ENCODE results near the gene CNOT6L. TPM values are rescaled to one million over a fixed set of nuclear protein-coding genes. Genes with fewer than 3 reads are reported as not detected.
"Not testable (repeated sequence)": the region's sequence is repeated elsewhere in the genome, so short reads cannot be mapped to it uniquely, and the experiment has no call there.

Gene CNOT6L
- polyA plus RNA-seq, 3 donors = 4.2 to 6.6 (median 5.5) TPM

- no peak overlapping the region for H3K27ac ChIP-seq (ENCODE audit: low read depth, low read length)
- 53 to 82% (median 57%) methylated on average over 4 of the region's 4 CpGs for WGBS, 3 donors
Measured at GRCh38 chr4:77734928-77735327, 84.2 kb downstream of the CNOT6L start.

GRCh38 chr4:77731656-77732055 lies 87.5 kb downstream of the CNOT6L start:
- H3K27ac ChIP-seq (ENCODE audit: low read depth, low read length) = no peak overlapping the region
- 48 to 92% (median 64%) methylated on average over 1 of the region's 1 CpG for whole genome bisulfite sequencing, 3 donors

GRCh38 chr4:77728420-77728819 lies 90.7 kb downstream of the CNOT6L start:
- WGBS, 3 donors = 96 to 100% (median 100%) methylated on average over 1 of the region's 1 CpG
- H3K27ac ChIP-seq (ENCODE audit: low read depth, low read length) = no peak overlapping the region

- H3K27ac ChIP-seq (ENCODE audit: low read depth, low read length) = no peak overlapping the region
Measured at GRCh38 chr4:77721073-77721472, 98.1 kb downstream of the CNOT6L start.

GRCh38 chr4:77718500-77718899 lies 100.7 kb downstream of the CNOT6L start:
- H3K27ac ChIP-seq (ENCODE audit: low read depth, low read length) = not testable (repeated sequence)
- 57 to 74% (median 58%) methylated on average over 2 of the region's 3 CpGs for WGBS, 3 donors

- 94 to 97% (median 95%) methylated on average over 3 of the region's 3 CpGs for WGBS, 3 donors
- H3K27ac ChIP-seq (ENCODE audit: low read depth, low read length) = no peak overlapping the region
Measured at GRCh38 chr4:77715414-77716290, 103.5 kb downstream of the CNOT6L start.

GRCh38 chr4:77714514-77714913 lies 104.7 kb downstream of the CNOT6L start:
- WGBS, 3 donors = 46 to 88% (median 86%) methylated on average over 2 of the region's 2 CpGs

GRCh38 chr4:77713884-77714283 lies 105.3 kb downstream of the CNOT6L start:
- WGBS, 3 donors = 38 to 95% (median 89%) methylated on average over 1 of the region's 1 CpG
- no peak overlapping the region for H3K27ac ChIP-seq (ENCODE audit: low read depth, low read length)

More at GRCh38 chr4:77714514-77714913, 104.7 kb downstream of the CNOT6L start:
- no peak overlapping the region for H3K27ac ChIP-seq (ENCODE audit: low read depth, low read length)

- H3K27ac ChIP-seq (ENCODE audit: low read depth, low read length) = no peak overlapping the region
- 97 to 100% (median 97%) methylated on average over 1 of the region's 1 CpG for WGBS, 3 donors
Measured at GRCh38 chr4:77712675-77713074, 106.5 kb downstream of the CNOT6L start.

- H3K27ac ChIP-seq (ENCODE audit: low read depth, low read length) = no peak overlapping the region
- WGBS, 3 donors = 35 to 80% (median 67%) methylated on average over 1 of the region's 1 CpG
Measured at GRCh38 chr4:77711469-77711868, 107.7 kb downstream of the CNOT6L start.

- no peak overlapping the region for H3K27ac ChIP-seq (ENCODE audit: low read depth, low read length)
- 72 to 98% (median 96%) methylated on average over 1 of the region's 1 CpG for WGBS, 3 donors
Measured at GRCh38 chr4:77710684-77711083, 108.5 kb downstream of the CNOT6L start.

GRCh38 chr4:77710059-77710458 lies 109.1 kb downstream of the CNOT6L start:
- no peak overlapping the region for H3K27ac ChIP-seq (ENCODE audit: low read depth, low read length)
- WGBS, 3 donors = 72 to 86% (median 85%) methylated on average over 1 of the region's 1 CpG

- WGBS, 3 donors = 68 to 76% (median 76%) methylated on average over 4 of the region's 4 CpGs
- H3K27ac ChIP-seq (ENCODE audit: low read depth, low read length) = no peak overlapping the region
Measured at GRCh38 chr4:77706717-77707116, 112.5 kb downstream of the CNOT6L start.

GRCh38 chr4:77703666-77704065 lies 115.5 kb downstream of the CNOT6L start:
- no peak overlapping the region for H3K27ac ChIP-seq (ENCODE audit: low read depth, low read length)
- 67 to 81% (median 80%) methylated on average over 1 of the region's 1 CpG for WGBS, 3 donors

- WGBS, 3 donors = 78 to 85% (median 81%) methylated on average over 2 of the region's 2 CpGs
- no peak overlapping the region for H3K27ac ChIP-seq (ENCODE audit: low read depth, low read length)
Measured at GRCh38 chr4:77701121-77701520, 118.0 kb downstream of the CNOT6L start.

GRCh38 chr4:77699731-77700210 lies 119.4 kb downstream of the CNOT6L start:
- no peak overlapping the region for H3K27ac ChIP-seq (ENCODE audit: low read depth, low read length)
- 57 to 68% (median 65%) methylated on average over 3 of the region's 3 CpGs for WGBS, 3 donors

- WGBS, 3 donors = 27 to 64% (median 52%) methylated on average over 10 of the region's 10 CpGs
- H3K27ac ChIP-seq (ENCODE audit: low read depth, low read length) = no peak overlapping the region
Measured at GRCh38 chr4:77697860-77698590, 121.1 kb downstream of the CNOT6L start.

- no peak overlapping the region for H3K27ac ChIP-seq (ENCODE audit: low read depth, low read length)
- 91 to 96% (median 96%) methylated on average over 2 of the region's 2 CpGs for WGBS, 3 donors
Measured at GRCh38 chr4:77695774-77696173, 123.4 kb downstream of the CNOT6L start.

- no peak overlapping the region for H3K27ac ChIP-seq (ENCODE audit: low read depth, low read length)
- 93 to 96% (median 94%) methylated on average over 5 of the region's 5 CpGs for WGBS, 3 donors
Measured at GRCh38 chr4:77692847-77693432, 126.2 kb downstream of the CNOT6L start.
